ENCODE results near the gene SNX2. TPM values are rescaled to one million over a fixed set of nuclear protein-coding genes. Genes with fewer than 3 reads are reported as not detected.

The SNX2 gene
- total RNA-seq, 1 donor from 2014 or later = 53.2 TPM

DNA sequence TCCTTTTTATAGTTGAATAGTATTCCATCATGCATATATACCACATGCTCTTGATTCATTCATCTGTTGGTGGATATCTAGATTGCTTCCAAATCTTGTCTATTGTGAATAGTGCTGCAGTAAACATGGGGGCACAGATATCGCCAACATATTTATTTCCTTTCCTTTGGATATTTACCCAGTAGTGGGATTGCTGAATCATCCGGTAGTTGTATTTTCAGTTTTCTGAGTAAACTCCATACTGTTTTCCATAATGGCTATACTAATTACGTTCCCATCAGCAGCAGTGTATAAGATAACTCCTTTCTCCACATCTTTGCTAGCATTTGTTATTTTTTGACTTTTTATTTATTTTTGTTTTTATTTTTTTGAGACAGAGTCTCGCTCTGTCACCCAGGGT is 3.3 kb downstream of the SNX2 start:
- TF ChIP-seq, protein P1, sequence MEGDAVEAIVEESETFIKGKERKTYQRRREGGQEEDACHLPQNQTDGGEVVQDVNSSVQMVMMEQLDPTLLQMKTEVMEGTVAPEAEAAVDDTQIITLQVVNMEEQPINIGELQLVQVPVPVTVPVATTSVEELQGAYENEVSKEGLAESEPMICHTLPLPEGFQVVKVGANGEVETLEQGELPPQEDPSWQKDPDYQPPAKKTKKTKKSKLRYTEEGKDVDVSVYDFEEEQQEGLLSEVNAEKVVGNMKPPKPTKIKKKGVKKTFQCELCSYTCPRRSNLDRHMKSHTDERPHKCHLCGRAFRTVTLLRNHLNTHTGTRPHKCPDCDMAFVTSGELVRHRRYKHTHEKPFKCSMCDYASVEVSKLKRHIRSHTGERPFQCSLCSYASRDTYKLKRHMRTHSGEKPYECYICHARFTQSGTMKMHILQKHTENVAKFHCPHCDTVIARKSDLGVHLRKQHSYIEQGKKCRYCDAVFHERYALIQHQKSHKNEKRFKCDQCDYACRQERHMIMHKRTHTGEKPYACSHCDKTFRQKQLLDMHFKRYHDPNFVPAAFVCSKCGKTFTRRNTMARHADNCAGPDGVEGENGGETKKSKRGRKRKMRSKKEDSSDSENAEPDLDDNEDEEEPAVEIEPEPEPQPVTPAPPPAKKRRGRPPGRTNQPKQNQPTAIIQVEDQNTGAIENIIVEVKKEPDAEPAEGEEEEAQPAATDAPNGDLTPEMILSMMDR (IDR thresholded peaks at IDR 0.05) = no peak
- peaks cover 24% of the 10 kb centered on the region for H3K4me1 Mint-ChIP-seq (ENCODE audit: unreplicated experiment)
- no peaks in the 10 kb centered on the region for H3K9me3 Mint-ChIP-seq (ENCODE audit: unreplicated experiment)
- no peak overlapping the region for H3K27ac Mint-ChIP-seq (ENCODE audit: unreplicated experiment)
- no peak for DNase-seq (ENCODE audit: extremely low spot score, unreplicated experiment)
- no peak overlapping the region for H3K4me3 Mint-ChIP-seq (ENCODE audit: unreplicated experiment)
- H3K36me3 Mint-ChIP-seq (ENCODE audit: unreplicated experiment) = peaks cover 2% of the 10 kb centered on the region
- H3K27me3 Mint-ChIP-seq (ENCODE audit: unreplicated experiment) = no peaks in the 10 kb centered on the region

DNA sequence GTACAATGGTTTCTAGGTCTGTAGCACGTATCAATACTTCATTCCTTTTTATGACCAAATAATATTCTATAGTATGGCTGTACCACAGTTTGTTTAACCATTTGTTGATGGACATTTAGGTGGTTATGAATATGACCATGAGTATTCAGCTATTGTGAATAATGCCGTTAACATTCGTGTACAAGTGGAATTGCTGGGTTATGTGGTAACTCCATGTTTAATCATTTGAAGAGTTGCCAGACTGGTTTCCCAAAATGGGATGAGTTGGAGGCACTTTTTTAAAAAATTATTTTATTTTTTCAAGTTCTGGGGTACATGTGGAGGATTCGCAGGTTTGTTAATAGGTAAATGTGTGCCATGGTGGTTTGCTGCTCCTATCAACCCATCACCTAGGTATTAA is 4.6 kb downstream of the SNX2 start:
- TF ChIP-seq, protein P1 (IDR thresholded peaks at IDR 0.05) = no peak
- no peak for DNase-seq (ENCODE audit: extremely low spot score, unreplicated experiment)
- H3K4me1 Mint-ChIP-seq (ENCODE audit: unreplicated experiment) = peaks cover 26% of the 10 kb centered on the region

DNA sequence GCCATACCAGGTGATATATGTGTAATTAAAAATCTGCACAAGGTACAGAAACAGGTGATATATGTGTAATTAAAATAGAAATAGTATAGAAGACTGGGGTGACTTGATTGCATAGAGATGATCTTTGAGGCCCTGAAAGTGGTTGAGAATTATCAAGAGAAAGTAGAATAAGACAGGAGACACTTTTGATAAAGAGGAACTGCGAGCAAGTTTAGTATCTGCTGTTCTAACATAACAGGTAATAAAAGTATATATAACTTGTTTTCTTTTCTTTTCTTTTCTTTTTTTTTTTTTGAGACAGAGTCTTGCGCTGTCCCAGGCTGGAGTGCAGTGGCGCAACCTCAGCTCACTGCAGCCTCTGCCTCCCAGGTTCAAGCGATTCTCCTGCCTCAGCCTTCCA is 5.4 kb downstream of the SNX2 start:
- Mint-ChIP-seq H3K36me3 (ENCODE audit: unreplicated experiment) (peaks cover 8% of the 10 kb centered on the region), H3K4me3 (ENCODE audit: unreplicated experiment) (no peak overlapping the region), H3K4me1 (ENCODE audit: unreplicated experiment) (peaks cover 26% of the 10 kb centered on the region), H3K9me3 (ENCODE audit: unreplicated experiment) (peaks cover 6% of the 10 kb centered on the region), H3K27ac (ENCODE audit: unreplicated experiment) (no peak overlapping the region), H3K27me3 (ENCODE audit: unreplicated experiment) (no peaks in the 10 kb centered on the region)
- TF ChIP-seq, protein P1 (IDR thresholded peaks at IDR 0.05) = no peak
- no peak for DNase-seq (ENCODE audit: extremely low spot score, unreplicated experiment)

More for the DNA sequence above, 4.6 kb downstream of the SNX2 start:
- peaks cover 2% of the 10 kb centered on the region for H3K36me3 Mint-ChIP-seq (ENCODE audit: unreplicated experiment)
- no peaks in the 10 kb centered on the region for H3K27me3 Mint-ChIP-seq (ENCODE audit: unreplicated experiment)
- no peak overlapping the region for H3K4me3 Mint-ChIP-seq (ENCODE audit: unreplicated experiment)
- no peaks in the 10 kb centered on the region for H3K9me3 Mint-ChIP-seq (ENCODE audit: unreplicated experiment)
- H3K27ac Mint-ChIP-seq (ENCODE audit: unreplicated experiment) = no peak overlapping the region

DNA sequence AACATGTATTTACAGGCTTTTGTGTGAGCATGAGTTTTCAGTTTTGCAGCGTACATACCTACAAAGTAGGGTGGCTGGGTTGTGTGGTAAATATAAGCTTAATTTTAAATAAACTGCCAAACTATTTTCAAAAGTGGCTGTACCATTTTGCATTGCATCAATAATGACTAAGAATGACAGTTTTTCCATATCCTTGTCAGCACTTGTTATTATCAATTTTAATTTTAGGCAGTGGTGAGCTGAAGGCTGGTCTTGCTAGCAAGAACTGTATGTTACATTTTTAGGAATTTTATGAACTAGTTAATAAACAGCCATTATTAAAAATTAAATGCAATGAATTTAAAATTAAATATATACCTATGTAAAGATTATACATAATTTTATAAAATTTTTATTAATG is 6.6 kb downstream of the SNX2 start:
- no peak for DNase-seq (ENCODE audit: extremely low spot score, unreplicated experiment)
- H3K4me1 Mint-ChIP-seq (ENCODE audit: unreplicated experiment) = peaks cover 18% of the 10 kb centered on the region
- H3K27ac Mint-ChIP-seq (ENCODE audit: unreplicated experiment) = no peak overlapping the region
- TF ChIP-seq, protein P1 (IDR thresholded peaks at IDR 0.05) = no peak
- H3K36me3 Mint-ChIP-seq (ENCODE audit: unreplicated experiment) = peaks cover 15% of the 10 kb centered on the region
- no peaks in the 10 kb centered on the region for H3K27me3 Mint-ChIP-seq (ENCODE audit: unreplicated experiment)
- no peak overlapping the region for H3K4me3 Mint-ChIP-seq (ENCODE audit: unreplicated experiment)
- peaks cover 12% of the 10 kb centered on the region for H3K9me3 Mint-ChIP-seq (ENCODE audit: unreplicated experiment)

DNA sequence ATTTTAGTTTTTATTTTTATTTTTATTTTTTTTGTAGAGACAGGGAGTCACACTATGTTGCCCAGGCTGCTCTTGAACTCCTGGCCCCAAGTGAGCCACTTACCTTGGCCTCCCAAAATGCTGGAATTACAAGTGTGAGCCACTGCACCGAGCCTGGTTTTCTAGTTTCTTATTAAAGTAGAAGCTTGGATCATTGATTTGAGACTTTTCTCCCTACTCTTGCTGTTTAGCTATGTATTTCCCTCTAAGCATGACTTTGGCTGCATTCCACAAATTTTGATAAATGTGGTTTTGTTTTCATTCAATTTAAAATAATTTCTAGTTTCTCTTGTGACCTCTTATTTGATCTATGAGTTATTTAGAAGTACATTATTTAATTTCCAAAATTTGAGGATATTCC is 10.4 kb downstream of the SNX2 start:
- Mint-ChIP-seq H3K27me3 (ENCODE audit: unreplicated experiment) (no peaks in the 10 kb centered on the region), H3K9me3 (ENCODE audit: unreplicated experiment) (peaks cover 19% of the 10 kb centered on the region), H3K27ac (ENCODE audit: unreplicated experiment) (no peak overlapping the region), H3K36me3 (ENCODE audit: unreplicated experiment) (peaks cover 28% of the 10 kb centered on the region), H3K4me3 (ENCODE audit: unreplicated experiment) (no peak overlapping the region), H3K4me1 (ENCODE audit: unreplicated experiment) (peaks cover 5% of the 10 kb centered on the region)
- TF ChIP-seq, protein P1 (IDR thresholded peaks at IDR 0.05) = no peak
- no peak for DNase-seq (ENCODE audit: extremely low spot score, unreplicated experiment)

All from osteocyte (in vitro differentiated cells).